IPS DF 4.7 (cell line): ENCODE data around the gene TANGO2.
A peak's percentile ranks its signal among the peaks of the same experiment; 100 is the strongest.
"Not testable (repeated sequence)": the region's sequence is repeated elsewhere in the genome, so short reads cannot be mapped to it uniquely, and the experiment has no call there.

ENCODE experiments used
- DNase-seq: peaks from one replicate; pipeline ENCODE4 v3.0.0-alpha.2; 2013; ENCODE audit warnings: low spot score; ENCODE audit errors: extremely low read depth

Gene TANGO2

GRCh38 chr22:20062766-20063083 is 41.8 kb downstream of the TANGO2 start:
- no peak for DNase-seq

GRCh38 chr22:20063271-20064139 is 42.6 kb downstream of the TANGO2 start:
- DNase-seq = no peak

- DNase-seq = no peak
Observed at GRCh38 chr22:20064140-20064480, 43.2 kb downstream of the TANGO2 start.

GRCh38 chr22:20064545-20065262 is 43.8 kb downstream of the TANGO2 start:
- DNase-seq = no peak

GRCh38 chr22:20065896-20066616 is 45.1 kb downstream of the TANGO2 start:
- DNase-seq = no peak

- no peak for DNase-seq
Observed at GRCh38 chr22:20066617-20067383, 45.9 kb downstream of the TANGO2 start.

- DNase-seq = not testable (repeated sequence)
Observed at GRCh38 chr22:20067384-20067682, 46.4 kb downstream of the TANGO2 start.

- DNase-seq = no peak
Observed at GRCh38 chr22:20068640-20069039, 47.7 kb downstream of the TANGO2 start.

- no peak for DNase-seq
Observed at GRCh38 chr22:20069331-20070042, 48.6 kb downstream of the TANGO2 start.

- no peak for DNase-seq
Observed at GRCh38 chr22:20071524-20071972, 50.6 kb downstream of the TANGO2 start.

- no peak for DNase-seq
Observed at GRCh38 chr22:20076627-20077172, 55.8 kb downstream of the TANGO2 start.

GRCh38 chr22:20079745-20080444 is 59.0 kb downstream of the TANGO2 start, which contains the start of gene DGCR8:
Gene DGCR8, plus strand, starts transcription at chr22:20080241. Its CDS starts 5,723 bp downstream, at chr22:20085964.
- DNase-seq = peak; percentile 53

GRCh38 chr22:20080445-20080775 is 59.5 kb downstream of the TANGO2 start:
- no peak for DNase-seq

GRCh38 chr22:20080776-20081654 is 60.1 kb downstream of the TANGO2 start:
- DNase-seq = no peak

- no peak for DNase-seq
Observed at GRCh38 chr22:20083157-20083890, 62.4 kb downstream of the TANGO2 start.

- DNase-seq = no peak
Observed at GRCh38 chr22:20083891-20084546, 63.1 kb downstream of the TANGO2 start.

- no peak for DNase-seq
Observed at GRCh38 chr22:20084547-20085413, 63.9 kb downstream of the TANGO2 start.
